Left colon (tissue), 2 donors: ENCODE measurements around the gene RNF19B. TPM values are rescaled to one million over a fixed set of nuclear protein-coding genes. Genes with fewer than 3 reads are reported as not detected.

Source experiments
- ATAC-seq: fragments of 200-7000 bp; cut with Tn5 transposase; one replicate; pipeline ENCODE4 v1.9.1; 2020; ENCODE audit warnings: mild to moderate bottlenecking, moderate library complexity
- DNase-seq, 2 donors: peaks; one replicate each; pipeline ENCODE4 v3.0.0-alpha.2; 2020
- intact Hi-C, 2 donors: fragments of 100-400 bp; cut with DNase I in 1 of 2; cut with micrococcal nuclease in 1 of 2; formaldehyde crosslinking; loops; one replicate each; pipeline versions ENCODE4 v1.11.2 to v1.14.0; 2022; cut with DNase I, micrococcal nuclease
- long read RNA-seq: library from polyadenylated mRNA; unstranded; transcript quantifications from one replicate; pipeline ENCODE4 v2.0.0, GENCODE V29; 2021
- total RNA-seq, 2 donors: library from RNA; stranded (reverse); fragmentation: NEBNext Ultra II Directional; extraction: Animal tissue kit (Norgen Biotek cat#: 25700); gene quantifications; one replicate each; pipeline ENCODE4 v1.2.1, GENCODE V29; 2021
- donor health status: DM: no; HTN: no; CAD: no.
- donor health status: DM: yes; HTN: yes; CAD: no.

RNF19B gene, protein sequence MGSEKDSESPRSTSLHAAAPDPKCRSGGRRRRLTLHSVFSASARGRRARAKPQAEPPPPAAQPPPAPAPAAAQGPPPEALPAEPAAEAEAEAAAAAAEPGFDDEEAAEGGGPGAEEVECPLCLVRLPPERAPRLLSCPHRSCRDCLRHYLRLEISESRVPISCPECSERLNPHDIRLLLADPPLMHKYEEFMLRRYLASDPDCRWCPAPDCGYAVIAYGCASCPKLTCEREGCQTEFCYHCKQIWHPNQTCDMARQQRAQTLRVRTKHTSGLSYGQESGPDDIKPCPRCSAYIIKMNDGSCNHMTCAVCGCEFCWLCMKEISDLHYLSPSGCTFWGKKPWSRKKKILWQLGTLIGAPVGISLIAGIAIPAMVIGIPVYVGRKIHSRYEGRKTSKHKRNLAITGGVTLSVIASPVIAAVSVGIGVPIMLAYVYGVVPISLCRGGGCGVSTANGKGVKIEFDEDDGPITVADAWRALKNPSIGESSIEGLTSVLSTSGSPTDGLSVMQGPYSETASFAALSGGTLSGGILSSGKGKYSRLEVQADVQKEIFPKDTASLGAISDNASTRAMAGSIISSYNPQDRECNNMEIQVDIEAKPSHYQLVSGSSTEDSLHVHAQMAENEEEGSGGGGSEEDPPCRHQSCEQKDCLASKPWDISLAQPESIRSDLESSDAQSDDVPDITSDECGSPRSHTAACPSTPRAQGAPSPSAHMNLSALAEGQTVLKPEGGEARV
- 10 to 100 TPM; 64.1 to 77.3 TPM for total RNA-seq
- long read RNA-seq, transcript RNF19B-201 (9 exons, 2,334 nt), result major isoform, 24 of 60 reads
- long read RNA-seq, transcript RNF19B-202 (9 exons, 2,598 nt), result minor isoform, 5 of 60 reads
- long read RNA-seq, transcript RNF19B-203 (9 exons, 2,560 nt), result minor isoform, 16 of 60 reads
- long read RNA-seq, partial matches to known transcripts, result 11 of 60 reads
- long read RNA-seq, other reads (novel, unspliced or antisense), result 4 of 60 reads

DNA sequence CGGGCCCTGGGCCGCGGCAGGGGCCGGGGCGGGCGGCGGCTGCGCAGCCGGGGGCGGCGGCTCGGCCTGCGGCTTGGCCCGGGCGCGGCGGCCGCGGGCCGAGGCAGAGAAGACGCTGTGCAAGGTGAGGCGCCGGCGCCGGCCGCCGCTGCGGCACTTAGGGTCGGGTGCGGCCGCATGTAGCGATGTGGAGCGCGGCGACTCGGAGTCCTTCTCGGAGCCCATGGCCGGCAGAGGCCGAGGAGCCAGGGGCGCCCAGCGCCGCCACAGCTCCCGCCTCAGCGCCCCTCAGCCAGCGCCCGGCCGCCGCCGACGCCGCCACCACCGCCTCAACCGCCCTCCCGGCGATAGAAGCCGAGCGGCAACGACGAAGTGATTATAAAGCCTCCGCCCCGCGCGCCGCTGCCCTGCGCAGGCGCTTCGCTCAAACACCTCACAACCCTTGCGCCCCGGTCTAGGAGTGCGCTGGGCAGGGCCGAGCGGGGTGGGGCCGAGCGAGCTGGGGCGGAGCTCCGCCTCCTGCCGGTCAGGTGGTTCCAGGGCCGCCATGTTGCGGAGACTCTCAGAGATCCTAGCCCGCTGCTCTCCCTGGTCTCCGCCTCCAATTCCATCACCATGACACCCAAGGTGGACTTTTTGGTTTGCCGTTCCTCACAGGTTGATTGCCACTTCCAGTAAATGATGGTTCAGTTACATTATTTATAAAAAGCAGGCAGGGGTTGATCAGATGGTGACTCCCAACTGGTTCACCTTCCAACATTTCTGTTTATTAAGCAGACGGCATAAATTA, at the start of gene RNF19B:
RNF19B (minus strand) TSS at position 349 of the 790 bp plus-strand sequence; CDS start at position 225, 124 bp downstream.
- DNase-seq, result peak; percentile 96 to 97

DNA sequence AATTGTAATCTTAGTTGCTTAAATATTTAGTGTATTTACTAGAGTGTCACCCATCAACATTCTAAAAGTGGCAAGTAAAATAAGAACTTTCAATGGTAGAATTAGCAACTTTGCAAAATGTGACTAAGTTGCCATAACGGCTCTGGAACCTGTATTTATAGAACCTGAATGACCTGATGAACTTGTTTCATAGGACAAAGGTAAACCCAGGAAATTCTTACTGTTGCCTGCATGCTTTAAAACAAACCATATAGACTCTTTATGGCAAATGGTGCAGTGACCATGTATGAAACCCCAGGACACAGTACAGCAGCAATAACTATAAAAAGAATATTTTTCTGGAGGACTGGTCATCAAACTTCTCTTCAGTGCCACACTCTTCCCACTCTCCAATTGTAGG, 49.2 kb upstream of the RNF19B start:
- intact Hi-C loops, result no loop called here
- peak; percentile 51 for ATAC-seq

More for the DNA sequence above, at the start of gene RNF19B:
- intact Hi-C loops, result no loop called here
- peak; percentile 89 for ATAC-seq

DNA sequence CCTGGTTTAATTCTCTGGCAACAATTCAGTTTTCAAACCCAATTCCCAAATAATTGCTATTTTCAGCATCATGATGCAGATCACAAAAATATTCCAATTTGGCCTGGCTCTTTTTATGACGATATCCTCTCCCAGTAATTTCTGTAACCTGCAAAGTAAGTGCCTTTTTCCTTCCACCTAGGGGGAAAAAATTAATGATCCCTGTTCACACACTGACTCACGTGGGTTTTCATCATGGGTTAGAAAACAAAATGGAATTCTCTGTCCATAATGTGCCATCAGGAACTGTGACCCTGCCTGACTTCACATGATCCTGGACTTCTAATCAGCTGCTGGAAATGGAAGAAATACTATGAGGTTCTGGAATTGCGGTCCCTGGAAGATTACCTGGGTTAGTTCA, 47.6 kb upstream of the RNF19B start:
- ATAC-seq, result no peak
- no peak for DNase-seq
- intact Hi-C loops, result no loop called here

More for the DNA sequence above, 49.2 kb upstream of the RNF19B start:
- no peak for DNase-seq

DNA sequence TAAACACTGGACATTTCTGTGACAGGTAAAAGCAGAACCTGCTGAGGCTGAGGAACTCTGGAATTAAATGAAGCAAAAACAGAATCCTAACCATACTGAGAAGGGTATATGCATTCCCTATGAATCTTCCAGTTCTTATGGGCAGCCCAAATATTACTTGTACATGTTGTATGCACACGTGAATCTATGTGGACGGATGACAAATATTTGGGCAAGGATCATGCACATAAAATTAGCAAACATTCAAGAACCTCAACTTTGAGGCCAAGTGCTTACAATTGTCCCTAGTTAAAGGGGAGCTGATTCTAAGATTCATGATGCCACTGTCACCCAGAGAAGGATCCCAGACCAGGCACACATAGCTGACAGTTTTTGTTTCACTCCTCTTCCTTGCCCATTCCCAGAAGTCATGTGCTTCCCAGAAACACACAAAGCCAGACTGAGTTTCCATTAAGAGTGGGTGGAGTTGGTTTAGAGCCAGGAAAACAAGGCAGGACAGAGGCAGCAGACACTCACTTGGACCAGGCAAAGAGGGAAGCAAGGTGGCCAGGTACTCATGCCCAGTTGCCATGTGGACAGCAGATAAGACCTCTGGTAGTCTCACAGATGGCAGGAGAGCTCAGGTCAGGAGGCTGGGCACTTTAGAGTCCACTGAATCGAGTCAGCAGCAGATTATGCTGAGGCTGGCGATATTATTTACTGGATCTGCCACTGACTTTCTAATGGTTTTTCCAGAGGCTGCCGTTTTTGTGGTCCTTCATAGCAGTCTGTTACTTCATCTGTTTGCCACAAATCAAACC, 46.5 kb upstream of the RNF19B start:
- DNase-seq (peak in 1 of 2 donors; percentile 45), ATAC-seq (peak; percentile 42)
- intact Hi-C loops, result no loop called here

DNA sequence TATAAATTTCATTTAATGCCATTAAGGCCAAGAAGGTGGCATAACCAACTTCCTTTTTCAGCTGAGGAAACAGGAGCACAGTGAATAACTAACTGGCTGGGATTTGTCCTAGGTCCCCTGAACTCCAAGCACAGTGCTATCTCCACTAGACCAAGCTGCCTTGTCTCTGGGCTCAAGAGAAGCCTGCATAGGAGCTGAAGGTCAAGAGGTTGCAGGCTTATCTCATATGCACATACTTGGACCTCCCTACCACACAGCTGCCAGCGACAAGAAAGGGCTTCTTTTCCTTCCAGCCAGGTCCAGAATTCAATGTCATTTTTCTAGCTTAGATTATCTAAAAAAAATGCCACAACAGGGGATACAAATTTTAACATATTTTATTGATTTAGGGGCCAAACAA, 45.0 kb upstream of the RNF19B start:
- ATAC-seq (no peak), DNase-seq (no peak)
- intact Hi-C loops, result no loop called here

DNA sequence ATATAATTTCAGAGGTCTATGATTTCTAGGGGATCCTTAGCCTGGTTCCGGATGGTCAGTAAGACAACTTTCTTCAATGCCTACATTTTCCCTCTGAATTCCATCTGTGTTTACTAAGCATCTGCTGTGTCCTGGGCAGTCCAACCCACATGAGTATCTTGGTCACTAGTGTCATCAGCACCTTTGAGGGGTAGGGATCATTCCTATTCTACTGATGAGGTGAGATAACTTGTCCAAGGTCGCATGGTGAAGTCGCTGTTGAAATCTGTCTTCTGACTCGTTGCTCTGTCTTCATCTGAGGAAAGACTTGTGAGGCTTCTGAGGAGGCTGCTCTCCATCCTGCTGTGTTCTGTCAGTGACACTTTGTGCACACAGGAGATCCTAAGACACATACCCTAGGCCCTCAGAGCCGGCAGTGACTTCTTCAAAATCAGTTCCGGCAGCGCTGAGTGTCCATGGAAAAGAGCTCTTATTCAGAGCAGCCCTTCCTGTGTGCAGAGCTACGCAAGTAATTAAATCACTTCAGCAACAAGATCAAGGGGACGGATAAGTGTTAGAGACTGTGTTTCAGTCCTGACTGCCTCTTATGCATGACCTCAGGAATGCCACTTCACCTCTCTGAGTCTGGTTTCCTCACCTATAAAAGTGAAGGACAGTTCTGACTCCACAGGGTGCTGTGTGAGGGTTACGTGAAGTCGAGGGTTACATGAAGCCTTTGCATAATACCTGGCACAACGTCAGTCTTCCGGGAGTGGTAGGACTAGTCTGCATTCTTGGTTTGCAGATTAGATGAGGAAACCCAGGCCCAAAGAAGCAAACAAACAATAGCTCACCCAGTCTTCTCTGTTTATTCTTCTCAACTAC, 43.7 kb upstream of the RNF19B start:
- DNase-seq (no peak), ATAC-seq (peak; percentile 44)
- intact Hi-C loops, result no loop called here

DNA sequence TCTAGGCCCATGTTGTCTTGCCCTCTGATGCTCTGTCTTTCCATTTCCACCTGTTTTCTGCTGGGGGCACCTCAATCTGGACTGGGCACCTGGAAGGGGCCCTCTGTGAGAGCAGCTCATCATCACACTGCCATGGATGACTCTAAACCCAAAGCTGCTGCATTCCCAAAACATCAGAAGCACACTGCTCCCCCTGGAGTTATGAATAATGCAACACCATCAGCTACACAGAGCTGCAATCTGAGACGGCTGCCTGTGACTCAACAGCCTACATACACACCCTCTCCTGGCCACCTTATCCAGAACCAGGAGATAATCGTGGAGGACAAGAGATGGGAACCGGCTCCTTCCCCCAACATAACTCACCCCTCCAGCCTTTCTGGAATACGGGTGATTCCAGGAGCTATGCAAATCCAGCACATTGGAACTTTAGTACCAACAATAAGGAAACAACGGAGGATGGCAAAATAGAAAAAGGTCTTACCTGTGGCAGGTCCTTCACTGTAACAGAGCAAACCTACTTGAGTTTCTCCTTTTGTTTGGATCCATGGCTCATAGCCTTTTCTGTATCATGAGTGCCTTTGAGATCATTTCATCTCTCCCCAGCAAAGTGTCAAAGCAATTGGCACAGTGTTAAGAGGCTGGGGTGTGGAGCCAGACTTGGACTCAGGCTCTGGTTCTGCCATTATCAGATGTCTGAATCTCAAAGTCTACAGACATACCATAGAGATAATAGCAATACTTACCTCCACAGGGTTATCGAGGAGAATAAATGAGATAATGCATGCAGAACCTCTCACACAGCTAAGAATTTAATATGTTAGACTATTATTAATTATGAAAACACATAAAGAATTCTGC, 42.8 kb upstream of the RNF19B start:
- DNase-seq (peak; percentile 26 to 46), ATAC-seq (peak; percentile 78)
- intact Hi-C loops, result no loop called here

DNA sequence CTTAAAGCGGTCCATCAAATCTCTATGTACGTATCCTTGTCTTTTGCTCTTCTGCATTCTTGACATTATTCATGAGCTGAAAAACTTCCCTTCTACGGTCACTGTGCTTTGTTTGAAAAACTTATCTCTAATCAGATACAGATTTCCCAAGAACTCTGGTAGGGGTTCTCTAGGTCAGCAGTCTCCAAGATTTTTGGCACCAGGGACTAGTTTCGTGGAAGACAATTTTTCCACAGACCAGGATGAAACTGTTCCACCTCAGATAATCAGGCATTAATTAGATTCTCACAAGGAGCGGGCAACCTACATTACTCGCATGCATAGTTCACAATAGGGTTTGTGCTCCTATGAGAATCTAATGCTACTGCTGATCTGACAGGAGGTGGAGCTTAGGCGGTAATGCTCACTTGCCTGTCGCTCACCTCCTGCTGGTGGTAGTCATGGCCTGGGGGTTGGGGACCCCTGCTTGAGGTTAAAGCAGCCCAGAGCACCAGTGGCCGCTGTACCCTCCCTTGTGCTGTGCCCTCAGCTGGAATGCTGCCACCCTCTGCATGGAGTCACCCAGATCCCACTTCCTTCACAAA, 41.3 kb upstream of the RNF19B start:
- intact Hi-C loops, result no loop called here
- ATAC-seq (no peak), DNase-seq (no peak)

DNA sequence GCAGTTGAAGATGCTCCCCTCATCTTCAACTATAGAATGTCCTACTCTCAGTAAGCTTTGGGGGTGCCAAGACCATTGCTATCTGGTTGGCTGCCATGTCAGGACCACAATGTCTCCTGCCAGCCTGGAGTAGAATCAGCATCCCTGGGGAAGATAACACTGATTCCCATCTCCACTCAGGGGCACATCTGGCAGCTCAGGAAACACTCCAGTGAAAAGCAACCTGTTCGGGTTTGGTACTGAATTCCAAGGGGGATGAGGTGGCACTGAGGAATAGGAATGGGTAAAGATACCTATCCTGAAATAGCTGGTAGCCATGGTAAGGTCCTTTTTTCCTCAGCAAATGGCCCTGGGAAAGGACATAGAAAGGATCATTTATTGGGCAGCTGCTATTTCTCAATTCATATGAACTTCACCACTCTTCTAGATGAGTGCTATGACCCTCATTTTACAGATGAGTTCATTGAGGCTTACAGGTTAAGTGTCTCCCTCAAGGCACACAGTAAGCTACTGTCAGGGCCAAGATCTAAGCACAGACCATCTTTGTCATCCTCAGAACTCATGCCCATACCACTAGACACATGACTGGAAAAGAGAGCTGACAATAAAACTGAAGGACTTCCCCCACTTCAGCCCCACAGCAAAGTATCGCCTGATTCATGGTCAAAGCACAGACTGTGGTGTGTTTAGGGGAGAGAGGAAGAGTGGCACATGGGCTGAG, 40.7 kb upstream of the RNF19B start:
- DNase-seq, result no peak
- no peak for ATAC-seq
- intact Hi-C loops, result no loop called here

DNA sequence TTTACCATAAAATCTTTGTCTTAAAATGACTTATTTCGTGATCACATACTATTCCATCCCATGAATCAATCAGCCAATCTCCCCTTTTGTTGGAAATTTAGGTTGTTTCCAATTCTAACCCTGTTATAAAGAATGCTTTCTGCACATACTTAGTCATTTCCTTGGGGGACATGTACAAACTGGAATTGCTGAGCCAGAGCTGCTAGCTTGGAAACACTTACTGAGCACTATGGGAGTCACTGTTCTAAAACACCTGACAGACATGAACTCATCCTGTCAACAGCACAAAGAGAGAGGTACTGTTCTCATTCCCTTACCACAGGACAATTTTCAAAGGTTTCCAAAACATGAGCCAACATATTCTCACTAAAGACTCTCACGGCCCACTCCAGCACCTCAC, 40.0 kb upstream of the RNF19B start:
- no peak for ATAC-seq

DNA sequence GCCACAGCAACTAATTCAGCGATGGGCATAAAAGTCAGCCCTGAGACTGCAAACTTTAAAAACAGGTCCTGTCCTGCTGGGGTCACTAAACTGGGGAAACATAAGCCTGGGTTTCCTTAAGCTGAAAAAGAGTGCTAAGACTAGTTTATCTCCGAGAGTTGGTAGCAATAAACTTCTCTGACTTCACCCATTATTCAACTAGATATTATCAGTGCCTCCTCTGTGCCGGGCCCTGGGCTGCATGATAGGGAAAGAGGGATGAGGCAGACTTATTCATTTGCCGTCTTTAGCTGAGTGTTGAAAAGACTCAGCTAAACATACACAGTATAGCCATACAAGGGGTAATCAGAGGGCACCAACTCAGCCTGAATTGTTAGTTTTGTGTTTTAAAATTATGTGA, 39.0 kb upstream of the RNF19B start:
- intact Hi-C loops, result no loop called here
- no peak for ATAC-seq

More for the DNA sequence above, 40.0 kb upstream of the RNF19B start:
- intact Hi-C loops, result no loop called here
- DNase-seq, result no peak

DNA sequence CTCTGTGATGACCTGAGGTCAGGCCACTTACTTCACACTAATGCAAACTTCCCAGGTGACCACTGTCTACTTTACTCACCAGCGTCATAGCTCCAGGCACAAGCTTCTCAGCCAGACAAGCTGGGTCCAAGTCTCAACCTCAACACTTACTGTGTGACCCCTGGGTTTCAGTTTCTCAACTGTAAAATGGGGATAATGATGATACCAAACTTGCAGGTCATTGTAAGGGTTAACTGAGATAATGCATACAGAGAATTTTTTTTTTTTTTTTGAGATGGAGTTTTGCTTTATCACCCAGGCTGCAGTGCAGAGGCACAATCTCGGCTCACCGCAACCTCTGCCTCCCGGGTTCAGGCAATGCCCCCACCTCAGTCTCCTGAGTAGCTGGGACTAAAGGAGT, 37.4 kb upstream of the RNF19B start:
- ATAC-seq, result no peak
- DNase-seq, result no peak
- intact Hi-C loops, result no loop called here

More for the DNA sequence above, 39.0 kb upstream of the RNF19B start:
- DNase-seq, result no peak

DNA sequence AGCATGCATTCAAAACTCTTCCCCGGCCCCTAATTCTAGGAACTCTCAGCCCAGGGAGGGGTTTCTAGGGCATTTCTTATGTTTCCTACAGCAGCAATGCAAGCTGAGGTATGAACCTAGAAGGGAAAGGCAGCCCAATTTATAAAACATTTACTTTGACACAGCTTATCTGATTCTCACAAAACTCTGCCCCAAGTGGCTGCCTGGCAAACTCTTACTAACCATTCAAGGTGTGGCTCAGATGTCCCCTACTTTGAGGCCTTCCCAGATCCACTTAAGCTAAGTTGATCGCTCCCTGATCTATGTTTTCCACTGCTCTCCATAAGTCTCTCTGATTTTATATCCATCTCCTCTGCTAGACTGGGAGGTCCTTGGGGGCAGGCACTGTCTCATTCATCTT, 36.7 kb upstream of the RNF19B start:
- ATAC-seq, result peak; percentile 38
- intact Hi-C loops, result no loop called here
- no peak for DNase-seq

DNA sequence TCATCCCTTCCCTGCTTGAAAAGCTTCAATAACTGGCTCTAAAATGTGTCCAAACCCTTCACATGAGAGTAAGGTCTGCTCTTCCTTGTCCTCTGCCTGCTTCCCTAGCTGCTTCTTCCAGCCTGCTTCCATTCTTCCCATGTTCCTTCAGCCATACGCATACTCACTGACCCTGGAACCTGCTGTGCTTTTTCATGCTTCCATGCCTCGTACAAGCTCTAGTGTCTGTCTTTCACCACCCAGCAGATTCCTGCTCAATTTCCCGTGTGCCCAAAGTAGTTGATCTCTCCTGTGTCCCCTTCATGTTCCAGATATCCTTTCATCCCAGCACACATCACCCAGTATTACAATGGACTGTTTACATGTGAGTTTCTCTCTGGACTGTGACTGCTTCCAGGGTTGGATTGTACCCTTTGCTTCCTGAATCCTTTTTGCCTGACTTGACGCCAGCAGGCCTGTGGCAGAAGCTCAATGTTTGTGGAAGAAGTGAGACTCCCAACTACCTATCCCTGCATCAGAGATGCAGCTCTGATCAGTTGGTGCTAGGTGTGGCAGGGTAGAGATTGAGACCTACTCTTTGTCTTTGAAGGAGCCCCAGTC, 35.9 kb upstream of the RNF19B start:
- ATAC-seq, result no peak
- no peak for DNase-seq
- intact Hi-C loops, result no loop called here

DNA sequence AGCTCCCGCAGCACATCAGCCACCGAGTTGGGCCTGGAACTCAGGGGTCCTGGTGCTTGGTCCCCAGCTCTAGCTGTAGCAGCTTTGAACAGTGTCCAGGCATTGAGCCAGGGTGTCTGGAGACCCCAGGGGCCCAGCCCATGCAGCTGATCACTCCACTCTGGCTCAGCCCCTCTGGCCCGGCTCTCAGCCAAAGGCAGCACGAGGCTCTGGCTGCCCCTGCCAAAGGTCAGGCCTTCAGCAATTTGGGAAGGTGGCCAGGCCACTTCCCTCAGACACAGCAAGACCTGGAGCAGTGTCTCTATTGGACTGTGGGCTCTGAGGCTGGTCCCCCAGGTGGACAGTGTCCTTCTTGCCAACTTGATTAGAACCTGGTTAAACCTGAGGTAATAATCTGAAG, 34.4 kb upstream of the RNF19B start:
- DNase-seq, result no peak
- intact Hi-C loops, result no loop called here
- no peak for ATAC-seq
